Esophagus muscularis mucosa (tissue), 4 donors: Measurements from ENCODE around the gene PDCD6IP.

Experiments
- EP300 ChIP-seq: sonication (generic); formaldehyde crosslinking; IDR thresholded peaks from one replicate; pipeline ENCODE4 v1.6.1; 2017; ENCODE audit warnings: antibody characterized with exemption
- POLR2A ChIP-seq: fragments of 450-650 bp; IDR thresholded peaks from one replicate; pipeline ENCODE4 v1.6.1; 2017; ENCODE audit warnings: antibody characterized with exemption, moderate library complexity, mild to moderate bottlenecking, low read depth
- POLR2AphosphoS5 ChIP-seq, 2 donors: sonication (generic); formaldehyde crosslinking; IDR thresholded peaks; one replicate each; pipeline ENCODE4 v1.6.1; 2017; ENCODE audit warnings: antibody characterized with exemption in 2 of 2
- TF ChIP-seq, protein P1 (sequence below), 3 experiments: fragments of 200-600 bp in 2 of 3; fragments of 450-650 bp in 1 of 3; sonication (generic) in 2 of 3; IDR thresholded peaks; one replicate each; pipeline ENCODE4 v1.5.1; 2017 to 2019; ENCODE audit warnings: antibody characterized with exemption in 3 of 3, mild to moderate bottlenecking in 2 of 3, moderate library complexity in 1 of 3

- TF ChIP-seq, protein P1, sequence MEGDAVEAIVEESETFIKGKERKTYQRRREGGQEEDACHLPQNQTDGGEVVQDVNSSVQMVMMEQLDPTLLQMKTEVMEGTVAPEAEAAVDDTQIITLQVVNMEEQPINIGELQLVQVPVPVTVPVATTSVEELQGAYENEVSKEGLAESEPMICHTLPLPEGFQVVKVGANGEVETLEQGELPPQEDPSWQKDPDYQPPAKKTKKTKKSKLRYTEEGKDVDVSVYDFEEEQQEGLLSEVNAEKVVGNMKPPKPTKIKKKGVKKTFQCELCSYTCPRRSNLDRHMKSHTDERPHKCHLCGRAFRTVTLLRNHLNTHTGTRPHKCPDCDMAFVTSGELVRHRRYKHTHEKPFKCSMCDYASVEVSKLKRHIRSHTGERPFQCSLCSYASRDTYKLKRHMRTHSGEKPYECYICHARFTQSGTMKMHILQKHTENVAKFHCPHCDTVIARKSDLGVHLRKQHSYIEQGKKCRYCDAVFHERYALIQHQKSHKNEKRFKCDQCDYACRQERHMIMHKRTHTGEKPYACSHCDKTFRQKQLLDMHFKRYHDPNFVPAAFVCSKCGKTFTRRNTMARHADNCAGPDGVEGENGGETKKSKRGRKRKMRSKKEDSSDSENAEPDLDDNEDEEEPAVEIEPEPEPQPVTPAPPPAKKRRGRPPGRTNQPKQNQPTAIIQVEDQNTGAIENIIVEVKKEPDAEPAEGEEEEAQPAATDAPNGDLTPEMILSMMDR (IDR thresholded peaks at IDR 0.05) = no peak
- TF ChIP-seq POLR2A = no peak
- no peak for TF ChIP-seq POLR2AphosphoS5 (IDR thresholded peaks at IDR 0.05)
- TF ChIP-seq EP300 = no peak
Measured at GRCh38 chr3:33758281-33758680, 40.1 kb upstream of the PDCD6IP start.
